Activated naive CD4-positive, alpha-beta T cell treated with anti-CD3 and anti-CD28 coated beads, Interleukin-2, amount 50 U/mL, for 72 hours (primary cell): ENCODE results near the gene LEP. TPM values are rescaled to one million over a fixed set of nuclear protein-coding genes. Genes with fewer than 3 reads are reported as not detected.
"Not testable (repeated sequence)": the region's sequence is repeated elsewhere in the genome, so short reads cannot be mapped to it uniquely, and the experiment has no call there.

Source experiments
- ATAC-seq, 2 donors: fragments of 150-1000 bp; cut with Tn5 transposase; 2 replicates each; pipeline ENCODE4 v1.10.0; 2021; ENCODE audit warnings: mild to moderate bottlenecking in 2 of 2, moderate library complexity in 2 of 2
- DNase-seq, 2 donors: peaks; one replicate each; pipeline ENCODE4 v3.0.0; 2021 to 2022; ENCODE audit warnings: low spot score in 2 of 2
- H3K27ac Mint-ChIP-seq, 2 donors: one replicate each; pipeline ENCODE4 v1.8.0; 2022; ENCODE audit warnings: mild to moderate bottlenecking in 2 of 2, mixed read lengths in 2 of 2
- H3K36me3 Mint-ChIP-seq, 2 donors: one replicate each; pipeline ENCODE4 v1.8.0; 2022; ENCODE audit warnings: mixed read lengths in 2 of 2
- H3K9me3 Mint-ChIP-seq, 2 donors: one replicate each; pipeline ENCODE4 v1.8.0; 2022; ENCODE audit warnings: mixed read lengths in 2 of 2
- total RNA-seq, 2 donors: library from RNA; stranded (reverse); gene quantifications; one replicate each; pipeline ENCODE4 v1.2.3, GENCODE V29; 2022

Gene LEP
- total RNA-seq, 2 donors from 2014 or later, result not detected

DNA sequence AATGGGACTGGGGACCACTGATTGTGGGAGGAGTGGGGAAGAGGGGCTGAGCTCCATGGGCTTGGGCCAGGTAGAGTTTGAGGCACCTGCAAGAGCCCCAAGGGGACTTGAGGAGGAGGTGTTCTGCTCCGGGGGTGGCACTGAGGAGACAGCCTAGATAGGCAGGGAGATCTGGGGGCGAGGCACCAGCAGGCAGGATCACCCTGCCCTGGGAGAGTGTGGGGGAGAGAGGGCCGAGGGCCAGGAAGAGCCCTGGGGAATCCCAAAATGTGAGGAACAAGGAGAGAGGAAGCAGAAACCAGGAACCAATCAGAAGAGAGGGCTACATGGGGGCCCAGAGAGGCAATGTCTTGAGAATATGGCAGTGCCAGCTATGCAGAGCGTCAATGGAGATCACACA lies 34.6 kb downstream of the LEP start:
- Mint-ChIP-seq H3K9me3 (peaks cover 4 to 7% of the 10 kb centered on the region in 2 donors), H3K36me3 (peaks cover 6 to 7% of the 10 kb centered on the region in 2 donors), H3K27ac (peak overlapping the region in 1 of 2 donors; percentile 23)
- ATAC-seq, result no peak
- DNase-seq, result no peak

DNA sequence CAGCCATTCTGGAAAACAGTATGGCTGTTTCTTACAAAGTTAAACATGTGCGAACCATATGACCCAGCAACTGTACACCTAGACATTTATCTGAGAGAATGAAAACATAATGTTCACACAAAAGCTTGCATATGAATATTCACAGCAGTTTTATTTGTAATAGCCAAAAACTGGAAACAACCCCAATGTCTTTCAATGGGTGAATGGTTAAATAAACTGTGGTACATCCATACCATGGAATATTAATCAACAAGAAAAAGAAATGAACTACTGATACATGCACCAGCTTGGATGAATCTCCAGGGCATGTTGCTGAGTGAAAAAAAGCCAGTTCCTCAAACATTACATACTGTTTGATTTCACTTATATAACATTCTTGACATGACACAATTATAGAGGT lies 37.3 kb downstream of the LEP start:
- DNase-seq, result no peak
- ATAC-seq, result no peak

DNA sequence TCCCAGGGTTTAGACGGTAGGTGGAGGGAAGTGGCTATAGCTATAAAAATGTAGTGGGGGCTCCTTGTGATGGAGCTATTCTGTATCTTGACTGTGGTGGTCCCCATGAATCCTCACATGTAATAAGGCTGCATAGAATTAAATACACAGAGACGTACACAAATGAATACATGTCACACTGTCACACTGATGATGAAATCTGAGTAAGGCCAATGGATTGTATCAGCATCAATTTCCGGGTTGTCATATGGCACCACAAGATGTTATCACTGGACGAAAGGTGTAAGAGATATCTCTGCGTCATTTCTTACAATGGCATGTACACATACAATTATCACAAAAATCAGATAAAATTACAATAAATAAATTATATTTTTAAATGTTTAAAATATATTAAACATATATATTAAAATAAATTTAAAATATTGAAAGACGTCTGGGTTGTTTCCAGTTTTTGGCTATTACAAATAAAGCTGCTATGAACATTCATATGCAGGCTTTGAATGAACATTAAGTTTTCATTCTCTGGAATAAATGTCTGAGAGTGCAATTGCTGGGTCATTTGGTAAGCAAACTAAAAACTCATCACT lies 38.1 kb downstream of the LEP start:
- ATAC-seq, result no peak
- Mint-ChIP-seq H3K36me3 (peaks cover 7 to 11% of the 10 kb centered on the region in 2 donors), H3K27ac (no peak overlapping the region), H3K9me3 (peaks cover 9 to 13% of the 10 kb centered on the region in 2 donors)
- DNase-seq, result no peak

More for the DNA sequence above, 37.3 kb downstream of the LEP start:
- peaks cover 9 to 13% of the 10 kb centered on the region in 2 donors for H3K9me3 Mint-ChIP-seq
- peaks cover 7 to 11% of the 10 kb centered on the region in 2 donors for H3K36me3 Mint-ChIP-seq
- H3K27ac Mint-ChIP-seq, result no peak overlapping the region

DNA sequence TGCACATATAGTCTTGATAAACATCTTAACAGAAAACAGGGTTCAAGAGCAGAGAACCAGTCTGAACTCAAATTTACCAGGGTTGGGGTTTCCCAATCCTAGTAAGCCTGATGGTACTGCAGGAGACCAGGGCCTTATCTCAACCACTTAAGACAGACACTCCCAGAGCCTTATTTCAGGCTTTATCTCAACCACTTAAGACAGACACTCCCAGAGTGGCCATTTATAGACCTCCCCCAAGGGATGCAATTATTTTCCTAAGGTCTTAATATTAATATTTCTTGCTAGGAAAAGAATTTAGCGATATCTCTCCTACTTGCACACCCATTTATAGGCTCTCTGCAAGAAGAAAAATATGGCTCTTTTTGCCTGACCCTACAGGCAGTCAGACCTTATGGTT lies 39.4 kb downstream of the LEP start:
- Mint-ChIP-seq H3K36me3 (peaks cover 7 to 11% of the 10 kb centered on the region in 2 donors), H3K9me3 (peaks cover 9 to 13% of the 10 kb centered on the region in 2 donors)
- not testable (repeated sequence) for ATAC-seq, H3K27ac Mint-ChIP-seq, DNase-seq

DNA sequence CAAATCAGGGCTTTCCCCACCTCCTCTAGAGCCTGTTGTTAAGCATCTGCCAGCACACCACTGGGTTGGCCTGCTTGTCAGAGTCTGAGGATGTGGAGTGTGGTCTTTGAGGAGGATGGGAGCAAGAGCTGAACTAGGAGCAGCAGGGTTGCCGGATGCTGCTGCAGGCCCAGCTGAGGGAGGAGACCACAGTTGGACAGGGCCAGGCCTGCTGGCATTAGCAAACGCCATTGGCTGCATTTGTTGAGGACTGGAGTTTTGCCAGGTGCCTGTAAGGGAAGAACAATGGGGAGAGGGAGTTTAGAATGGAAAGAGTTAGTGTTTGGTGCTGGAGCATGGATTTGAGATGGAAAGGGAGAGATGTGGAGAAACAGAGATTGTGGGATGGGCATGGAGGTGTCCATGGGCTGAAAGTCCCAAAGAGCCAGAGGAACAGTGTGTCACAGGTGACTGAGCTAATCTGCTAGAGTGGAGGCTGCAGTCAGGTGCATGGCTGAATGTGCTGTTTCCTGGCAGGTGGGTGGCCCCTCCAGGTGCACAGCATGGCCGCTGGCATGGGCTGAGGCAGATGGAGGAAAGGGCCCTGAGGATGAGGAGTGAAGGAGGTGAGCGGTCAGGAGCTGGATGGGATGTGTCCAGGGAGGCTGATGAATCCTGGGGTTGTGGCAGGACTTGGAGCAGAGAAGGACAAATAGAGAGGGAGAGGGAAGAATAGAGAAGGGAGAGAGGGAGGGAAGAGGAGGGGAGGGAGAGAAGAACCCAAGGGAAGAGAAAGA lies 40.7 kb downstream of the LEP start:
- ATAC-seq, result no peak
- H3K36me3 Mint-ChIP-seq, result peaks cover 7 to 11% of the 10 kb centered on the region in 2 donors
- no peak overlapping the region for H3K27ac Mint-ChIP-seq

DNA sequence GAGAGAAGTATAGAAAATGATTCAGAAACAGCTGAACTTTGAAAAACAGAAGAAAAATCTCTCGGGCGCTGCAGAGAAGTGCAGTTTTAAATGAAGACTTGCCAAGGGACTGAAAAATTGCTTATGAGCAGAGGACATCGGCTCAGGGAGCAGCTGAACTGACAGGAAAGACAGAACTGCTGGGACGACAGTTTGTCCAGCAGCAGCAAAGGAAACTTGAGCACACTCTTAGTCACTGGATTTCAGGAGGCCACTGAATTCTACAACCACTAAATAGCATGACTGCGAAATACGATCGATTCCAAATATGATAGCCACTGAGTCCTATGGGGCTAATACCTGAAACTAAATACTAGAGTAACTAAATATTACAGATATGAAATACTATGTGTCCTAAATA lies 43.0 kb downstream of the LEP start:
- Mint-ChIP-seq H3K9me3 (peaks cover 9 to 13% of the 10 kb centered on the region in 2 donors), H3K27ac (no peak overlapping the region)

More for the DNA sequence above, 40.7 kb downstream of the LEP start:
- H3K9me3 Mint-ChIP-seq, result peaks cover 9 to 13% of the 10 kb centered on the region in 2 donors
- DNase-seq, result no peak

DNA sequence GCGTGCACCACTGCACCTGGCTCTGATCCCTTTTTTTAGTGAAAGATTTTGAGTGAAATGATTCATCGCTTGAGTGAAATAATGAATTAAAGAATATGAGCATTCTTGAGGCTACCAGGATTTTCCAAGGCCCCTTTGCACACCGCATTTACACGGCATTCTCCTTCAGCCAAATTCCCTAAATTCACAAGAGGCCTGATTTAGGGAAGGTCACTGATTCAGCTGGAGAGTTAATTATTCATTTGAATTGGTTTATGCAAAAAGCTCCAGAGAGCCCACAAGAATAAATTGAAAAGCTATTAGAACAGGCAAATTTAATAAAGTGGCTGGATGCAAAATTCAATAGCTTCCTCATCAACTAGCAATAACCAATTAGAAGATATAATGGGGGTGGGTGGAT lies 46.5 kb downstream of the LEP start:
- no peaks in the 10 kb centered on the region for H3K9me3 Mint-ChIP-seq
- ATAC-seq, result no peak
- H3K27ac Mint-ChIP-seq, result no peak overlapping the region
- peaks cover 13 to 18% of the 10 kb centered on the region in 2 donors for H3K36me3 Mint-ChIP-seq
- DNase-seq, result no peak

More for the DNA sequence above, 43.0 kb downstream of the LEP start:
- DNase-seq, result no peak
- ATAC-seq, result no peak
- peaks cover 7 to 11% of the 10 kb centered on the region in 2 donors for H3K36me3 Mint-ChIP-seq

DNA sequence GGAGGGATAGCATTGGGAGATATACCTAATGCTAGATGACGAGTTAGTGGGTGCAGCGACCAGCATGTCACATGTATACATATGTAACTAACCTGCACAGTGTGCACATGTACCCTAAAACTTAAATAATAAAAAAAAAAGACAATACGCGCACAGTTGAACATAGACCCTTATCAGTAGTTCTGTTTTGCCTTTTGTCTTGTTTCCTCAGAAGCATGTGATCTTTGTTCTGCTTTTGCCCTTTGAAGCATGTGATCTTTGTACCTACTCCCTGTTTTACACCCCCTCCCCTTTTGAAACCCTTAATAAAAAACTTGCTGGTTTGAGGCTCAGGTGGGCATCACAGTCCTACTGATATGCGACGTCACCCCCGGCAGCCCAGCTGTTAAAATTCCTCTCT lies 56.9 kb downstream of the LEP start:
- not testable (repeated sequence) for H3K9me3 Mint-ChIP-seq, ATAC-seq, DNase-seq, H3K36me3 Mint-ChIP-seq
- H3K27ac Mint-ChIP-seq, result peak overlapping the region in 1 of 2 donors; percentile 50

DNA sequence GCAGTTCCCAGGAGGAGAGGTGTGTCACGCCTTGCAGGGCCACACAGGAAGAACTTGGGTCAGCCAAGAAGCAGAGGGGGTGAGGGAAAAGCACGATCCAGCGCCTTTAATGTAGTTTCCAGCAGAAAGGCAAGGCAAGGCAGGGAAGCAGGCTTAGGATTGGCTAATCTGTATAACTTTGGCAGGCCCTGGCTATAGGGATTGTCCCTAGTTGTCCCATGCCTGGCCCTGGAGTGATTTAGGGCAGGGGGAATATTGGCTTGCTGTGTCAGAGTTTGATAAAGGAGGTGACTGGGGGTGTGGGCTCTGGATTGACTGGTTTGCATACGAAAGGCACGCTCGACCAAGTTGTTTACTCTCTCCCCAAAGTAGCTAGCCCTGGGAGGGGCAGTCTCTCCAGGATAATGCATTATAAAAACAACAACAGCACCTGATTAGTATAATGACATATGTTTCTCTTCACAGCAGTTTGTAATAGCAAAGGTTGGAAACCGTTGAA lies 58.1 kb downstream of the LEP start:
- no peak for ATAC-seq
- H3K9me3 Mint-ChIP-seq, result no peaks in the 10 kb centered on the region
- H3K36me3 Mint-ChIP-seq, result no peaks in the 10 kb centered on the region
- H3K27ac Mint-ChIP-seq, result no peak overlapping the region
- DNase-seq, result no peak

DNA sequence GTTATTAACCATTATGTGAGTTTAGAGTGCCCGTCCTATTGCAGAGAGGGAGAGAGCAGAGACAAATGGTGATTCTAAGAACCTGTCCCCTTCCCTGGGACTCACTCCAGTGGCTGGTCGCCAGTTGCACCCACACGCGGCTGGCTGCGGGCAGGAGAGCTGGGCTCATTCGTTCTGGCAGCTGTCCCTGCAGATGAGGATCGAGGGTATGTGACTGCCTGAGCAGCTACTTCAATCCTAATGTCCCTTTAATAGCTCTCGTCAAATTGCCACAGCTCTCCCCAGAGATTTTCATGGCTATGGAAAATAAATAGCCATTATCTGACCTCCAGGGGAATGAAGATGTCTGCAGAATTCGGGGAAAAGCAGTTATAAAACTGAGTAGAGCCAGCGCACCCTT lies 61.1 kb downstream of the LEP start:
- ATAC-seq (no peak), DNase-seq (no peak)
- Mint-ChIP-seq H3K9me3 (no peaks in the 10 kb centered on the region), H3K27ac (no peak overlapping the region), H3K36me3 (peaks cover 0 to 4% of the 10 kb centered on the region in 2 donors)

DNA sequence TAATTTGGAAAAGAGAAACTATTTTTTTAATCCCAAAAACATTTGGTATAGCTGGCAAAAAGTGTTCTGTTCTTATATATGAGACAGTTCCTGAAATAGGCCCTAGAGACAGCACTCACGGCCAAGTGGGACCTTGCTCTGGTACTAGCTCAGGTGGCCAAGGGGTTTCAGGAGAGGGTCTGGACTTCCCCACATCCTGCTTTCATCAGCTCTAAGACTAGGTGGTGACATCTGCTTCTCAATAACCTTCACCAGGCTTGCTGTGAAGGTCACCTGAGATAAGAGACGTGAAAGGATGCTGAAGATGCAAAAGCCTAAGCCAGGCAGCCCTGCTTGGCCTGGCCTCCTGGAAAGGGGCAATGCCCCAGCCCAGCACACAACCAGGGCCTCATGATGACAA lies 62.1 kb downstream of the LEP start:
- no peak for DNase-seq
- no peak for ATAC-seq
- Mint-ChIP-seq H3K27ac (peak overlapping the region in 1 of 2 donors; percentile 18), H3K9me3 (no peaks in the 10 kb centered on the region), H3K36me3 (peaks cover 0 to 4% of the 10 kb centered on the region in 2 donors)

DNA sequence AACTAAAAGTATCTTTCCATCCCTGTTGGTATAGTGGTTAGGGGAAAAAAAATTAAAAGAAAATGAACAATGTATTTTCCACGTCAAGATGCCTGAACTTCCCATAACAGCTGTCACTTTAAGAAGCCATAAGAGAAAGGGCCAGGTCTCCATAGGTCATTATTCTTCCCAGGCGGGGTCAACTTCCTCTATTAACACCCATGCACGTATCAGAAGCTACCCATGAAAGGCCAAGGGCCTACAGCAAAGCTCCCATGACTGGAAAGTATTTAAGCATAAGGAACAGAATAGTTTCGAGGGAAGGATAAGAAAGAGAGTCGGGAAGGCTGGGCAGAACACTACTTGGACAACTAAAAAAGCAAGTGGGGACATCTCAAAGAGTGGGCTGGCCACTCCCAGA lies 62.6 kb downstream of the LEP start:
- Mint-ChIP-seq H3K27ac (no peak overlapping the region), H3K36me3 (peaks cover 0 to 4% of the 10 kb centered on the region in 2 donors), H3K9me3 (no peaks in the 10 kb centered on the region)
- ATAC-seq, result no peak
- DNase-seq, result no peak

DNA sequence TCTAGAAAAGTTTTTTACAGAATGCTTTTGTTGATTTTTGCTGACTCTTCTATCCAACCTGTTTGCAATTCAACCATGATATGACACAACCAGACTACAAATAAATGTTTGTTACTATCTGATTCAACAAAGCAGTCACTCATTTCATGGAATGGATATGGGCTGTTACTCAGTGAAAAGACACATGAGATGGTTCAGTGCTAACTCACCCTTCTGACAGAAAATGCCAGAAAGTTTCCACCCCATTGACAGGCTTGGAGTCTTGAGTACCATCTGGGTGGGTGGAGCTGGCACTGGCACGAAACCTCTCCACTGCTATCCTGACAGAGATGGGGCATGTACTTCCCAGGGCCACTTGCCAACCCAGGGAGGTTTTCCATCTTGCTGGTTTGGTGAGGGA lies 63.1 kb downstream of the LEP start:
- peaks cover 0 to 4% of the 10 kb centered on the region in 2 donors for H3K36me3 Mint-ChIP-seq
- H3K9me3 Mint-ChIP-seq, result no peaks in the 10 kb centered on the region
- ATAC-seq (no peak), DNase-seq (no peak)
- H3K27ac Mint-ChIP-seq, result no peak overlapping the region

DNA sequence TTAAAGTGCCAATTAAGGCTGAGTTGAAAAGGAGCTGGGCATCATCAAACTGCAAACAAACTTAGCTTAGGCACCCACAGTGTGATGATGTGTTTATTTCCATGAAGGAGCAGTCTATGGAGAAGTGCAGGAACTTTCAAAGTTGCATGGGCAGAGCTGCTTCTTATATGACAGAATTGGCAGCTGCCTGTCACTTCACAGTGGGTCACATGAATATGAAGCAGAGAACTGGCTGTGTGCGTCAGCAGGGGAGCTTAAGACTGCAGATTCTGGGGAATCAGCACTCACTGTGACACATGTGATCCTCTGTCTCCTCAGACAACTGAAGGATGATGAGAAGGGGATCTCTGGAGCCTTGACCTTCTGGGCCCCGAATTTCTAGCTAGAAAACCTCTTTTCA lies 66.0 kb downstream of the LEP start:
- no peaks in the 10 kb centered on the region for H3K9me3 Mint-ChIP-seq
- DNase-seq (no peak), ATAC-seq (no peak)
- no peak overlapping the region for H3K27ac Mint-ChIP-seq
- H3K36me3 Mint-ChIP-seq, result peaks cover 0 to 4% of the 10 kb centered on the region in 2 donors
